Measurements from ENCODE around the gene GIGYF2.

- peak; percentile 29 for TF ChIP-seq CTCF (IDR thresholded peaks at IDR 0.05; ENCODE audit: poor library complexity)
- no peak for TF ChIP-seq EZH2phosphoT487 (IDR thresholded peaks at IDR 0.05; ENCODE audit: low read depth, severe bottlenecking, unreplicated experiment)
- TF ChIP-seq EZH2 (IDR thresholded peaks at IDR 0.05; ENCODE audit: borderline replicate concordance) = peak; percentile 47
Measured at GRCh38 chr2:232876161-232876977, 179.2 kb downstream of the GIGYF2 start.

Data from hepatocyte (in vitro differentiated cells).